ENCODE measurements around the gene DNAJC13. TPM values are rescaled to one million over a fixed set of nuclear protein-coding genes. Genes with fewer than 3 reads are reported as not detected.

The DNAJC13 gene
- total RNA-seq, 2 experiments from 2014 or later = 22.8 to 42.7 TPM

- H2AFZ ChIP-seq (ENCODE audit: low read length) = no peak overlapping the region
- TF ChIP-seq EZH2phosphoT487 (IDR thresholded peaks at IDR 0.05; ENCODE audit: borderline replicate concordance, low read depth, low read length) = no peak
- TF ChIP-seq, protein P1, sequence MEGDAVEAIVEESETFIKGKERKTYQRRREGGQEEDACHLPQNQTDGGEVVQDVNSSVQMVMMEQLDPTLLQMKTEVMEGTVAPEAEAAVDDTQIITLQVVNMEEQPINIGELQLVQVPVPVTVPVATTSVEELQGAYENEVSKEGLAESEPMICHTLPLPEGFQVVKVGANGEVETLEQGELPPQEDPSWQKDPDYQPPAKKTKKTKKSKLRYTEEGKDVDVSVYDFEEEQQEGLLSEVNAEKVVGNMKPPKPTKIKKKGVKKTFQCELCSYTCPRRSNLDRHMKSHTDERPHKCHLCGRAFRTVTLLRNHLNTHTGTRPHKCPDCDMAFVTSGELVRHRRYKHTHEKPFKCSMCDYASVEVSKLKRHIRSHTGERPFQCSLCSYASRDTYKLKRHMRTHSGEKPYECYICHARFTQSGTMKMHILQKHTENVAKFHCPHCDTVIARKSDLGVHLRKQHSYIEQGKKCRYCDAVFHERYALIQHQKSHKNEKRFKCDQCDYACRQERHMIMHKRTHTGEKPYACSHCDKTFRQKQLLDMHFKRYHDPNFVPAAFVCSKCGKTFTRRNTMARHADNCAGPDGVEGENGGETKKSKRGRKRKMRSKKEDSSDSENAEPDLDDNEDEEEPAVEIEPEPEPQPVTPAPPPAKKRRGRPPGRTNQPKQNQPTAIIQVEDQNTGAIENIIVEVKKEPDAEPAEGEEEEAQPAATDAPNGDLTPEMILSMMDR (conservative IDR thresholded peaks at IDR 0.05; ENCODE audit: low read length) = no peak
- peaks cover 91% of the 10 kb centered on the region for H3K36me3 ChIP-seq (ENCODE audit: insufficient read depth, low read length)
- ChIA-PET CTCF (ENCODE audit: unreplicated experiment) (no interaction called here), POLR2A (interaction anchor here (0.7 to 0.8 kb wide), 2 partner anchors 21 to 93 kb away, joined by 3 read pairs; no protein-coding TSS in a partner anchor)
- H3K4me1 ChIP-seq (ENCODE audit: insufficient read depth, low read length, poor library complexity, severe bottlenecking) = no peaks in the 10 kb centered on the region
- no TSS peak for BruUV-seq (replicated peaks)
- H3K4me3 ChIP-seq (ENCODE audit: low read depth, low read length, poor library complexity, severe bottlenecking) = no peak overlapping the region
- no peaks in the 10 kb centered on the region for H3K9me3 ChIP-seq (ENCODE audit: low read length)
- intact Hi-C loops (cut with micrococcal nuclease; ENCODE audit: unreplicated experiment) = no loop called here
- H3K4me2 ChIP-seq (ENCODE audit: low read length) = no peak overlapping the region
- H3K9me2 ChIP-seq (ENCODE audit: insufficient read depth, low read length) = no peaks in the 10 kb centered on the region
- H3K27ac ChIP-seq (ENCODE audit: low read depth, low read length, poor library complexity, severe bottlenecking) = no peak overlapping the region
- DNase-seq (ENCODE audit: low spot score) = no peak
- H3K79me2 ChIP-seq (ENCODE audit: insufficient read depth, low read depth, low read length) = no peaks in the 10 kb centered on the region
- no peaks in the 10 kb centered on the region for H4K20me1 ChIP-seq (ENCODE audit: insufficient read depth, low read length)
These were observed 91.8 kb downstream of the DNAJC13 start for GRCh38 chr3:132509096-132509495.

DNA sequence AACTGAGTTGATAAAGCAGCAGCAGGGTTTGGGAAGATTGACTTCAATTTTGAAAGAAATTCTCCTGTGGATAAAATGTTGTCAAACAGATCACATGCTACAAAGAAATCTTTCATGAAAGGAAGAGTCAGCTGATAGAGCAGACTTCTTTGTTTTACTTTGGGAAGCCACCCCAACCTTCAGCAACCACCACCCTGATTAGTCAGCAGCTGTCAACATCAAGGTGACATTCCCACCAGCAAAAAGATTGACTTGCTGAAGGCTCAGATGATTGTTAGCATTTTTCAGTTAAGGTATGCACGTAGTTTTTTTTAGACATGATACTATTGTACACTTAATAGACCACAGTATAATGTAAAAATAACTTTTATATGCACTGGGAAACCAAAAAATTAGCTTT lies 92.2 kb downstream of the DNAJC13 start:
- no peak overlapping the region for H3K27ac ChIP-seq (ENCODE audit: low read depth, low read length, poor library complexity, severe bottlenecking)
- H3K4me1 ChIP-seq (ENCODE audit: insufficient read depth, low read length, poor library complexity, severe bottlenecking) = no peaks in the 10 kb centered on the region
- no peak for DNase-seq (ENCODE audit: low spot score)
- no TSS peak for BruUV-seq (replicated peaks)
- POLR2A ChIA-PET = interaction anchor here (0.7 to 1.0 kb wide), 3 partner anchors 10 to 94 kb away, joined by 3 to 4 read pairs (median 3); no protein-coding TSS in a partner anchor
- H3K4me3 ChIP-seq (ENCODE audit: low read depth, low read length, poor library complexity, severe bottlenecking) = no peak overlapping the region
- H3K9me3 ChIP-seq (ENCODE audit: low read length) = no peaks in the 10 kb centered on the region
- TF ChIP-seq, protein P1 (conservative IDR thresholded peaks at IDR 0.05; ENCODE audit: low read length) = no peak
- no peak for TF ChIP-seq EZH2phosphoT487 (IDR thresholded peaks at IDR 0.05; ENCODE audit: borderline replicate concordance, low read depth, low read length)
- H3K36me3 ChIP-seq (ENCODE audit: insufficient read depth, low read length) = peaks cover 91% of the 10 kb centered on the region
- H3K9me2 ChIP-seq (ENCODE audit: insufficient read depth, low read length) = no peaks in the 10 kb centered on the region
- CTCF ChIA-PET (ENCODE audit: unreplicated experiment) = no interaction called here
- no peak overlapping the region for H2AFZ ChIP-seq (ENCODE audit: low read length)
- no peaks in the 10 kb centered on the region for H3K79me2 ChIP-seq (ENCODE audit: insufficient read depth, low read depth, low read length)
- no peaks in the 10 kb centered on the region for H4K20me1 ChIP-seq (ENCODE audit: insufficient read depth, low read length)
- intact Hi-C loops (cut with micrococcal nuclease; ENCODE audit: unreplicated experiment) = no loop called here
- H3K4me2 ChIP-seq (ENCODE audit: low read length) = no peak overlapping the region

DNA sequence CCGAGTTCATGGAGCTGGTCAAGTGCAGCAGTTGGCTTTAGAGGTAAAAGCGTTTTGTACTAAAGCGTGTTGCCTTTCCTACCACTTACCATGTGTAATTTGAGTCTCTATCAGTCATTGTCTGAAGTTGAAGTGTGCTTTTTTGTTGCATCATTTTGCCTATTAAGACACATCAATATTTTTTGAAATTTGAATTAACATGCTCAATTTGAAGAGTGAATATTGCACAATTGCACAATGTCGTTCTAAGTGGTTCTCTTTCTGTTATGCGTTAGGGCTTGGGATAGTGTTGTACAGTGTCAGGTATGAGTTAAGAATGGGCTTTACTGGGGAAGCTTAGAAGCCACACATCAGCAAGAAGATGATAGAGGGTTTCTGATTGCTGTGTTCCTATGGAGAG lies 95.8 kb downstream of the DNAJC13 start:
- Histone ChIP-seq H3K4me3 (ENCODE audit: low read depth, low read length, poor library complexity, severe bottlenecking) (no peak overlapping the region), H4K20me1 (ENCODE audit: insufficient read depth, low read length) (no peaks in the 10 kb centered on the region), H3K4me1 (ENCODE audit: insufficient read depth, low read length, poor library complexity, severe bottlenecking) (no peaks in the 10 kb centered on the region), H3K27ac (ENCODE audit: low read depth, low read length, poor library complexity, severe bottlenecking) (no peak overlapping the region), H3K9me3 (ENCODE audit: low read length) (no peaks in the 10 kb centered on the region), H3K4me2 (ENCODE audit: low read length) (no peak overlapping the region), H3K36me3 (ENCODE audit: insufficient read depth, low read length) (peaks cover 97% of the 10 kb centered on the region), H3K9me2 (ENCODE audit: insufficient read depth, low read length) (no peaks in the 10 kb centered on the region), H2AFZ (ENCODE audit: low read length) (no peak overlapping the region), H3K79me2 (ENCODE audit: insufficient read depth, low read depth, low read length) (no peaks in the 10 kb centered on the region)
- CTCF ChIA-PET (ENCODE audit: unreplicated experiment) = interaction anchor here (0.9 kb wide), 1 partner anchor 24 kb away, joined by 4 read pairs; no protein-coding TSS in a partner anchor
- TF ChIP-seq, protein P1 (conservative IDR thresholded peaks at IDR 0.05; ENCODE audit: low read length) = no peak
- no peak for TF ChIP-seq EZH2phosphoT487 (IDR thresholded peaks at IDR 0.05; ENCODE audit: borderline replicate concordance, low read depth, low read length)
- intact Hi-C loops (cut with micrococcal nuclease; ENCODE audit: unreplicated experiment) = no loop called here
- no peak for DNase-seq (ENCODE audit: low spot score)
- POLR2A ChIA-PET = interaction anchor here (1.1 to 1.4 kb wide), 2 partner anchors 10 to 31 kb away, joined by 3 to 4 read pairs; no protein-coding TSS in a partner anchor
- no TSS peak for BruUV-seq (replicated peaks)

Data from OCI-LY7 (cell line).